OCI-LY1 (cell line): ENCODE measurements around the gene STRADB.
"Not testable (repeated sequence)": the region's sequence is repeated elsewhere in the genome, so short reads cannot be mapped to it uniquely, and the experiment has no call there.

Experiments
- H2AFZ ChIP-seq: fragments of 200-600 bp; sonication (generic), shearing (Covaris generic); 2 replicates; pipeline ENCODE4 v1.6.0; 2014; ENCODE audit warnings: antibody characterized with exemption, mild to moderate bottlenecking, low read length
- H3F3A ChIP-seq: fragments of 200-600 bp; sonication (generic), shearing (Covaris generic); 2 replicates; pipeline ENCODE4 v1.6.0; 2014; ENCODE audit warnings: mild to moderate bottlenecking, antibody characterized with exemption, low read length, moderate library complexity; ENCODE audit not compliant: insufficient read depth
- H3K27ac ChIP-seq: fragments of 200-600 bp; sonication (generic); 2 replicates; pipeline ENCODE4 v1.5.1; 2014; ENCODE audit warnings: low read length, mixed run types, mild to moderate bottlenecking, low read depth; ENCODE audit not compliant: poor library complexity, severe bottlenecking
- H3K27me3 ChIP-seq: fragments of 200-600 bp; sonication (generic); 2 replicates; pipeline ENCODE4 v1.6.0; 2014; ENCODE audit warnings: antibody characterized with exemption, mild to moderate bottlenecking, low read length, moderate library complexity; ENCODE audit not compliant: insufficient read depth
- H3K36me3 ChIP-seq: fragments of 200-600 bp; sonication (generic); 2 replicates; pipeline ENCODE4 v1.6.1; 2014; ENCODE audit warnings: mild to moderate bottlenecking, antibody characterized with exemption, low read length, moderate library complexity, mixed read lengths; ENCODE audit not compliant: insufficient read depth
- H3K4me1 ChIP-seq: fragments of 200-600 bp; sonication (generic); 2 replicates; pipeline ENCODE4 v1.5.1; 2014; ENCODE audit warnings: mild to moderate bottlenecking, low read length, moderate library complexity; ENCODE audit not compliant: insufficient read depth, severe bottlenecking
- H3K4me2 ChIP-seq: fragments of 200-600 bp; sonication (generic), shearing (Covaris generic); 2 replicates; pipeline ENCODE4 v1.6.1; 2014; ENCODE audit warnings: low read length
- H3K4me3 ChIP-seq: fragments of 200-600 bp; sonication (generic); 2 replicates; pipeline ENCODE4 v1.5.1; 2014; ENCODE audit warnings: low read length, low read depth, mild to moderate bottlenecking, mixed read lengths; ENCODE audit not compliant: poor library complexity, severe bottlenecking
- H3K79me2 ChIP-seq: fragments of 200-600 bp; shearing (Covaris generic); 2 replicates; pipeline ENCODE4 v1.6.1; 2016; ENCODE audit warnings: mixed run types, low read length, mixed read lengths; ENCODE audit not compliant: insufficient read depth
- H3K9ac ChIP-seq: fragments of 200-600 bp; sonication (generic), shearing (Covaris generic); 2 replicates; pipeline ENCODE4 v1.6.1; 2014; ENCODE audit warnings: mild to moderate bottlenecking, low read length, mixed read lengths
- H3K9me2 ChIP-seq: fragments of 200-600 bp; sonication (generic), shearing (Covaris generic); 2 replicates; pipeline ENCODE4 v1.6.1; 2014; ENCODE audit warnings: low read depth, mild to moderate bottlenecking, low read length, mixed read lengths
- H3K9me3 ChIP-seq: fragments of 200-600 bp; shearing (Covaris generic); 2 replicates; pipeline ENCODE4 v1.6.1; 2014; ENCODE audit warnings: low read length, mixed read lengths
- H4K20me1 ChIP-seq: fragments of 200-600 bp; sonication (generic), shearing (Covaris generic); 2 replicates; pipeline ENCODE4 v1.6.0; 2016; ENCODE audit warnings: mild to moderate bottlenecking, low read length; ENCODE audit not compliant: insufficient read depth
- CTCF ChIP-seq: fragments of 200-600 bp; sonication (generic), shearing (Covaris generic); IDR thresholded peaks from 2 replicates; pipeline ENCODE4 v1.5.1; 2017; ENCODE audit warnings: mild to moderate bottlenecking, antibody characterized with exemption, low read length, moderate library complexity, mixed read lengths
- EZH2 ChIP-seq: fragments of 200-600 bp; sonication (generic), shearing (Covaris generic); IDR thresholded peaks from 2 replicates; pipeline ENCODE4 v1.8.0; 2017; ENCODE audit warnings: borderline replicate concordance, mixed run types, mild to moderate bottlenecking, antibody characterized with exemption, low read length, moderate library complexity, mixed read lengths

The STRADB gene

GRCh38 chr2:201483342-201483741 is 31.8 kb downstream of the STRADB start:
- Histone ChIP-seq H4K20me1 (no peaks in the 10 kb centered on the region), H3K36me3 (no peaks in the 10 kb centered on the region), H3K79me2 (no peaks in the 10 kb centered on the region), H3F3A (no peaks in the 10 kb centered on the region), H3K9me2 (no peaks in the 10 kb centered on the region), H3K4me3 (no peak overlapping the region), H3K27ac (no peak overlapping the region), H3K9ac (no peak overlapping the region), H2AFZ (no peak overlapping the region), H3K27me3 (no peaks in the 10 kb centered on the region), H3K4me2 (no peak overlapping the region), H3K4me1 (no peaks in the 10 kb centered on the region), H3K9me3 (no peaks in the 10 kb centered on the region)
- TF ChIP-seq EZH2, result no peak

- H3K36me3 ChIP-seq, H3K4me1 ChIP-seq, H3K9ac ChIP-seq, H3K27me3 ChIP-seq, H3K9me3 ChIP-seq, H3K4me2 ChIP-seq, H3K4me3 ChIP-seq, H2AFZ ChIP-seq, H3F3A ChIP-seq, H3K9me2 ChIP-seq, H4K20me1 ChIP-seq, H3K79me2 ChIP-seq, H3K27ac ChIP-seq: not testable (repeated sequence)
These were observed 32.2 kb downstream of the STRADB start for GRCh38 chr2:201483758-201484157.

- H3K4me2 ChIP-seq, result no peak overlapping the region
- no peaks in the 10 kb centered on the region for H3K36me3 ChIP-seq
- no peaks in the 10 kb centered on the region for H3K9me2 ChIP-seq
- H3K9ac ChIP-seq, result no peak overlapping the region
- no peaks in the 10 kb centered on the region for H4K20me1 ChIP-seq
- H3K4me3 ChIP-seq, result no peak overlapping the region
- no peaks in the 10 kb centered on the region for H3K4me1 ChIP-seq
- no peak overlapping the region for H2AFZ ChIP-seq
- H3K9me3 ChIP-seq, result no peaks in the 10 kb centered on the region
- H3K27me3 ChIP-seq, result no peaks in the 10 kb centered on the region
- H3K27ac ChIP-seq, result no peak overlapping the region
- TF ChIP-seq EZH2, result no peak
- TF ChIP-seq CTCF, result no peak
- no peaks in the 10 kb centered on the region for H3F3A ChIP-seq
- H3K79me2 ChIP-seq, result no peaks in the 10 kb centered on the region
These were observed 33.3 kb downstream of the STRADB start for GRCh38 chr2:201484805-201485204.

DNA sequence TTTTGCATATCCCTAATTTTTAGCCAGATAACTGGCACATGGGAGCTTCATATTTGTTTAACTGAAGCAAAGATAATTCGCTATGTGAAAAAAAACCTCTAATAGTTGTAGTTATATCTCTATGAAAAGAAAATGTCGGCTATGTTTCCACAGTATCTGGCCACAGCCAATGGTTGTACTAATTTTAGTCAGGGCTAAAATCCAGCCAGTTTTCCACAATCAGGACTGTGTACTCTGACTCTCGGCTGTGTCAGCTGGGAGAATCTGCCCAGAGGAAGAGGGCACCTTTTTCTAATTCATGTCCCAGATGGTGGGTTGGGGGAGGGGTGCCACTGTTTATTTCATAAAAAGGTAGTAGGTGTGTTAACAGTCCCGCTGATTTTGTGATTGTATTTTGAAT is 38.8 kb downstream of the STRADB start:
- no peaks in the 10 kb centered on the region for H3K79me2 ChIP-seq
- no peaks in the 10 kb centered on the region for H3K4me1 ChIP-seq
- H3K27ac ChIP-seq, result no peak overlapping the region
- no peaks in the 10 kb centered on the region for H3F3A ChIP-seq
- no peaks in the 10 kb centered on the region for H3K9me2 ChIP-seq
- no peak overlapping the region for H3K4me3 ChIP-seq
- H3K4me2 ChIP-seq, result no peak overlapping the region
- no peak overlapping the region for H3K9ac ChIP-seq
- H2AFZ ChIP-seq, result no peak overlapping the region
- no peaks in the 10 kb centered on the region for H3K27me3 ChIP-seq
- H3K9me3 ChIP-seq, result no peaks in the 10 kb centered on the region
- no peaks in the 10 kb centered on the region for H3K36me3 ChIP-seq
- no peaks in the 10 kb centered on the region for H4K20me1 ChIP-seq
- TF ChIP-seq EZH2 (no peak), CTCF (no peak)
